Fibroblast of skin of right biceps (primary cell): ENCODE results near the gene USP35.

Experiments used
- DNase-seq: peaks from one replicate; pipeline ENCODE4 v3.0.0-alpha.2; 2013

The USP35 gene

GRCh38 chr11:78188286-78189173 is at the start of gene USP35, which contains the start of gene KCTD21:
USP35 (plus strand) TSS chr11:78188919; CDS start chr11:78196246, 7,327 bp downstream.
KCTD21 (minus strand) TSS chr11:78188626; CDS start chr11:78174554, 14,072 bp downstream.
- DNase-seq, result peak; percentile 96

GRCh38 chr11:78139422-78140391 is 49.0 kb upstream of the USP35 start, which contains the start of gene ALG8:
ALG8 (minus strand) TSS chr11:78139626; CDS start chr11:78139588, 38 bp downstream.
- DNase-seq, result peak; percentile 95

GRCh38 chr11:78140392-78141077 is 48.2 kb upstream of the USP35 start:
- no peak for DNase-seq

GRCh38 chr11:78145511-78146025 is 43.2 kb upstream of the USP35 start:
- DNase-seq, result no peak

- no peak for DNase-seq
These were observed 40.9 kb upstream of the USP35 start for GRCh38 chr11:78147807-78148206.

GRCh38 chr11:78149646-78150045 is 39.1 kb upstream of the USP35 start:
- DNase-seq, result peak; percentile 62

- no peak for DNase-seq
These were observed 38.4 kb upstream of the USP35 start for GRCh38 chr11:78150346-78150745.

GRCh38 chr11:78150754-78151153 is 38.0 kb upstream of the USP35 start:
- no peak for DNase-seq

GRCh38 chr11:78151804-78152203 is 36.9 kb upstream of the USP35 start:
- no peak for DNase-seq

- DNase-seq, result peak; percentile 64
These were observed 32.4 kb upstream of the USP35 start for GRCh38 chr11:78156127-78156844.

GRCh38 chr11:78158987-78159652 is 29.6 kb upstream of the USP35 start:
- DNase-seq, result no peak

- DNase-seq, result no peak
These were observed 28.2 kb upstream of the USP35 start for GRCh38 chr11:78160557-78160956.

GRCh38 chr11:78161346-78161745 is 27.4 kb upstream of the USP35 start:
- no peak for DNase-seq

GRCh38 chr11:78161962-78162371 is 26.8 kb upstream of the USP35 start:
- peak; percentile 28 for DNase-seq

GRCh38 chr11:78163828-78164227 is 24.9 kb upstream of the USP35 start:
- no peak for DNase-seq

GRCh38 chr11:78164471-78164870 is 24.2 kb upstream of the USP35 start:
- DNase-seq, result no peak

- no peak for DNase-seq
These were observed 21.8 kb upstream of the USP35 start for GRCh38 chr11:78166855-78167469.

- peak; percentile 94 for DNase-seq
These were observed 19.9 kb upstream of the USP35 start for GRCh38 chr11:78168539-78169477.

GRCh38 chr11:78170413-78170812 is 18.3 kb upstream of the USP35 start:
- no peak for DNase-seq
